SJCRH30 (cell line): Measurements from ENCODE around the gene SLC17A9. TPM values are rescaled to one million over a fixed set of nuclear protein-coding genes. Genes with fewer than 3 reads are reported as not detected.

ENCODE experiments used
- total RNA-seq: library from RNA; depleted of rRNA; stranded (reverse); fragments of >200 nt; shearing (Covaris generic); gene quantifications from 2 replicates; pipeline ENCODE4 v1.2.3, GENCODE V29; 2014; rRNA removed

SLC17A9 gene
- total RNA-seq, 1 experiment from 2014 or later = 2.1 TPM

Other genes with a start within 250 kb of the SLC17A9 start
- 0.02 TPM in 1 of 2 replicates, not detected in the other for gene NTSR1, start 243.9 kb upstream of the SLC17A9 start, total RNA-seq
- gene MRGBP, start 156.2 kb upstream of the SLC17A9 start, total RNA-seq = 52.5 and 57.4 TPM in 2 replicates
- gene OGFR, start 147.9 kb upstream of the SLC17A9 start, total RNA-seq = 46.6 and 49.0 TPM in 2 replicates
- gene COL9A3, start 135.7 kb upstream of the SLC17A9 start, total RNA-seq = 2.0 and 2.1 TPM in 2 replicates
- 19.9 and 21.2 TPM in 2 replicates for gene TCFL5, start 90.9 kb upstream of the SLC17A9 start, total RNA-seq
- 98.5 and 108 TPM in 2 replicates for gene DIDO1, start 26.2 kb upstream of the SLC17A9 start, total RNA-seq
- 109 and 117 TPM in 2 replicates for gene GID8, start 14.6 kb upstream of the SLC17A9 start, total RNA-seq
- gene BHLHE23, start 54.3 kb downstream of the SLC17A9 start, total RNA-seq = not detected in 2 replicates